RWPE2 (cell line): ENCODE measurements around the gene PPBP.
A peak's percentile ranks its signal among the peaks of the same experiment; 100 is the strongest.

Experiments
- ATAC-seq: fragments of 200-7000 bp; cut with Tn5 transposase; 3 replicates; pipeline ENCODE4 v1.9.1; 2021; ENCODE audit warnings: low read depth
- DNase-seq: peaks from one replicate; pipeline ENCODE4 v3.0.0-alpha.2; 2020; ENCODE audit warnings: low spot score
- H3K27ac ChIP-seq: fragments of 450-650 bp; 2 replicates; pipeline ENCODE4 v1.5.1; 2017; ENCODE audit warnings: mild to moderate bottlenecking; ENCODE audit not compliant: poor library complexity, severe bottlenecking
- H3K27me3 ChIP-seq: fragments of 250-450 bp; sonication (Bioruptor Pico); 2 replicates; pipeline ENCODE4 v1.5.1; 2021; ENCODE audit warnings: mild to moderate bottlenecking, moderate library complexity; ENCODE audit not compliant: insufficient read depth, poor library complexity, severe bottlenecking
- H3K36me3 ChIP-seq: fragments of 250-450 bp; sonication (Bioruptor Pico); 2 replicates; pipeline ENCODE4 v1.5.1; 2020; ENCODE audit warnings: low read depth, mild to moderate bottlenecking, moderate library complexity
- H3K4me1 ChIP-seq: fragments of 250-450 bp; sonication (Bioruptor Pico); 2 replicates; pipeline ENCODE4 v1.5.1; 2021; ENCODE audit warnings: mild to moderate bottlenecking, moderate library complexity; ENCODE audit not compliant: insufficient read depth, poor library complexity, severe bottlenecking
- H3K4me3 ChIP-seq: fragments of 250-450 bp; sonication (Bioruptor Pico); 2 replicates; pipeline ENCODE4 v1.5.1; 2021; ENCODE audit warnings: mild to moderate bottlenecking, moderate library complexity; ENCODE audit not compliant: severe bottlenecking
- H3K9me3 ChIP-seq: fragments of 250-450 bp; sonication (Bioruptor Pico); 2 replicates; pipeline ENCODE4 v1.5.1; 2021; ENCODE audit warnings: mild to moderate bottlenecking, moderate library complexity; ENCODE audit not compliant: severe bottlenecking
- TF ChIP-seq, protein P1 (sequence below): fragments of 450-650 bp; IDR thresholded peaks from one replicate; pipeline ENCODE4 v1.5.1; 2017; ENCODE audit warnings: mild to moderate bottlenecking, moderate library complexity; ENCODE audit not compliant: poor library complexity, severe bottlenecking

The PPBP gene

GRCh38 chr4:74031576-74031975, 43.6 kb upstream of the PPBP start:
- DNase-seq (no peak), ATAC-seq (no peak)
- Histone ChIP-seq H3K9me3 (peaks cover 2% of the 10 kb centered on the region), H3K4me1 (peaks cover 48% of the 10 kb centered on the region), H3K36me3 (peaks cover 7% of the 10 kb centered on the region), H3K27me3 (no peaks in the 10 kb centered on the region), H3K4me3 (no peak overlapping the region), H3K27ac (peak overlapping the region; percentile 90)
- TF ChIP-seq, protein P1, sequence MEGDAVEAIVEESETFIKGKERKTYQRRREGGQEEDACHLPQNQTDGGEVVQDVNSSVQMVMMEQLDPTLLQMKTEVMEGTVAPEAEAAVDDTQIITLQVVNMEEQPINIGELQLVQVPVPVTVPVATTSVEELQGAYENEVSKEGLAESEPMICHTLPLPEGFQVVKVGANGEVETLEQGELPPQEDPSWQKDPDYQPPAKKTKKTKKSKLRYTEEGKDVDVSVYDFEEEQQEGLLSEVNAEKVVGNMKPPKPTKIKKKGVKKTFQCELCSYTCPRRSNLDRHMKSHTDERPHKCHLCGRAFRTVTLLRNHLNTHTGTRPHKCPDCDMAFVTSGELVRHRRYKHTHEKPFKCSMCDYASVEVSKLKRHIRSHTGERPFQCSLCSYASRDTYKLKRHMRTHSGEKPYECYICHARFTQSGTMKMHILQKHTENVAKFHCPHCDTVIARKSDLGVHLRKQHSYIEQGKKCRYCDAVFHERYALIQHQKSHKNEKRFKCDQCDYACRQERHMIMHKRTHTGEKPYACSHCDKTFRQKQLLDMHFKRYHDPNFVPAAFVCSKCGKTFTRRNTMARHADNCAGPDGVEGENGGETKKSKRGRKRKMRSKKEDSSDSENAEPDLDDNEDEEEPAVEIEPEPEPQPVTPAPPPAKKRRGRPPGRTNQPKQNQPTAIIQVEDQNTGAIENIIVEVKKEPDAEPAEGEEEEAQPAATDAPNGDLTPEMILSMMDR = no peak

- Histone ChIP-seq H3K27ac (peak overlapping the region; percentile 90), H3K9me3 (peaks cover 2% of the 10 kb centered on the region), H3K27me3 (no peaks in the 10 kb centered on the region), H3K4me1 (peaks cover 43% of the 10 kb centered on the region), H3K4me3 (no peak overlapping the region), H3K36me3 (no peaks in the 10 kb centered on the region; the same call in 1 of the 2 replicates)
- ATAC-seq = no peak
- DNase-seq = no peak
- TF ChIP-seq, protein P1 = no peak
These were observed 42.3 kb upstream of the PPBP start for GRCh38 chr4:74030285-74030684.

DNA sequence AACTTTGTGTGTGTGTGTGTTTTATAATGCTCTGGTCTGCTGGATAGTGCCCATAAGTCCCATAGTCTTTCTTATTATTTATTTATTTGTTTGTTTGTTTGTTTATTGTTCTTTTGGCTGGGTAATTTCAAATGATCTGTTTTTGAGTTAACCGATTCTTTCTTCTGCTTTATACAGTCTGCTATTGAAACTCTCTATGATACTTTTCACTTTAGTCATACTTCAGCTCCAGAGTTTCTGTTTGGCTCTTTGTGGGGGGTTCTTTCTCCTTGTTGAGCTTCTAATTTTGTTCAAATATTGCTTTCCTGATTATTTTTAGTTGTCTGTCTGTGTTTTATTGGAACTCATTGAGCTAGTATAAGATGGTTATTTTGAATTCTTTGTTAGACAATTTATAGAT, 40.5 kb upstream of the PPBP start:
- Histone ChIP-seq H3K4me1 (peaks cover 27% of the 10 kb centered on the region), H3K36me3 (no peaks in the 10 kb centered on the region; the same call in 1 of the 2 replicates), H3K27ac (no peak overlapping the region), H3K9me3 (peaks cover 2% of the 10 kb centered on the region), H3K4me3 (no peak overlapping the region), H3K27me3 (no peaks in the 10 kb centered on the region)
- TF ChIP-seq, protein P1 = no peak
- ATAC-seq (no peak), DNase-seq (no peak)

- ATAC-seq (no peak), DNase-seq (no peak)
- TF ChIP-seq, protein P1 = no peak
- Histone ChIP-seq H3K4me1 (no peaks in the 10 kb centered on the region), H3K27ac (no peak overlapping the region), H3K9me3 (peaks cover 2% of the 10 kb centered on the region), H3K36me3 (no peaks in the 10 kb centered on the region; the same call in 1 of the 2 replicates), H3K27me3 (no peaks in the 10 kb centered on the region), H3K4me3 (no peak overlapping the region)
These were observed 35.7 kb upstream of the PPBP start for GRCh38 chr4:74023709-74024108.

DNA sequence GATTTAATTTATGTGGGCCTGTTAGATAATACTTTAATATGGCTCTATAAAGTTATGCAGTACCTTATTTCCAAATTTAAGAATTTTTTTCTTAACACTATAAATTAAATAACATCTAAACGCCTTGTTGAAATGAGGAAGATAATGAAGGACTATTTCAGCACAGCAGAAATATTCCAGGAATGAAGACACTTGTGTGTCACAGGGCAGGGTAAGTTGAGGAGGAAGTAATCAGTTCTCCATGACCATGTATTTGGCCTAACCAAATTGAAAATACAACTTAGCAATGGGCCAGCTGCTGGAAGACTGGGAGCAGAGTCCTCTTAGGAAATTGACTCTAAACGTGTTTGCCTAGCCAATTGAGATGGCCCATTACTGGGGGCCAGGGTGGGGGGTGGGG, 33.6 kb upstream of the PPBP start:
- ATAC-seq (no peak), DNase-seq (no peak)
- H3K36me3 ChIP-seq = no peaks in the 10 kb centered on the region; the same call in 1 of the 2 replicates
- no peaks in the 10 kb centered on the region for H3K27me3 ChIP-seq
- peaks cover 5% of the 10 kb centered on the region for H3K4me1 ChIP-seq
- TF ChIP-seq, protein P1 = no peak
- H3K27ac ChIP-seq = no peak overlapping the region
- no peak overlapping the region for H3K4me3 ChIP-seq
- H3K9me3 ChIP-seq = no peaks in the 10 kb centered on the region
